ENCODE data around the gene PLPPR3. TPM values are rescaled to one million over a fixed set of nuclear protein-coding genes. Genes with fewer than 3 reads are reported as not detected.

The PLPPR3 gene
- total RNA-seq, 1 experiment from 2014 or later, result 0.11 TPM

GRCh38 chr19:778910-779653 is 42.7 kb downstream of the PLPPR3 start:
- DNase-seq (ENCODE audit: low read depth), result peak; percentile 89

- no peak for DNase-seq (ENCODE audit: low read depth)
Measured at GRCh38 chr19:776549-776948, 45.2 kb downstream of the PLPPR3 start.

- DNase-seq (ENCODE audit: low read depth), result no peak
Measured at GRCh38 chr19:772730-773436, 48.9 kb downstream of the PLPPR3 start.

GRCh38 chr19:772063-772462 is 49.7 kb downstream of the PLPPR3 start:
- no peak for DNase-seq (ENCODE audit: low read depth)

GRCh38 chr19:771332-771785 is 50.4 kb downstream of the PLPPR3 start:
- peak; percentile 75 for DNase-seq (ENCODE audit: low read depth)

- no peak for DNase-seq (ENCODE audit: low read depth)
Measured at GRCh38 chr19:769616-770015, 52.1 kb downstream of the PLPPR3 start.

GRCh38 chr19:768424-768823 is 53.3 kb downstream of the PLPPR3 start:
- DNase-seq (ENCODE audit: low read depth), result peak; percentile 67

- DNase-seq (ENCODE audit: low read depth), result no peak
Measured at GRCh38 chr19:765179-765738, 56.5 kb downstream of the PLPPR3 start.

- no peak for DNase-seq (ENCODE audit: low read depth)
Measured at GRCh38 chr19:764301-764700, 57.5 kb downstream of the PLPPR3 start.

GRCh38 chr19:763869-764268 is 57.9 kb downstream of the PLPPR3 start:
- DNase-seq (ENCODE audit: low read depth), result no peak

- DNase-seq (ENCODE audit: low read depth), result no peak
Measured at GRCh38 chr19:763181-763580, 58.6 kb downstream of the PLPPR3 start.

Other genes with a start within 250 kb of the PLPPR3 start
- gene BSG, start 249.4 kb downstream of the PLPPR3 start, total RNA-seq (2014; rRNA removed; shearing (Covaris generic)), result 501 and 514 TPM in 2 replicates
- 0.09 and 0.97 TPM in 2 replicates for gene HCN2, start 232.1 kb downstream of the PLPPR3 start, total RNA-seq (2014; rRNA removed; shearing (Covaris generic))
- 92.3 and 96.8 TPM in 2 replicates for gene POLRMT, start 188.4 kb downstream of the PLPPR3 start, total RNA-seq (2014; rRNA removed; shearing (Covaris generic))
- gene FGF22, start 182.1 kb downstream of the PLPPR3 start, total RNA-seq (2014; rRNA removed; shearing (Covaris generic)), result not detected in 2 replicates
- 58.2 and 62.7 TPM in 2 replicates for gene RNF126, start 158.7 kb downstream of the PLPPR3 start, total RNA-seq (2014; rRNA removed; shearing (Covaris generic))
- 104 and 119 TPM in 2 replicates for gene FSTL3, start 145.6 kb downstream of the PLPPR3 start, total RNA-seq (2014; rRNA removed; shearing (Covaris generic))
- not detected in 2 replicates for gene PRSS57, start 126.5 kb downstream of the PLPPR3 start, total RNA-seq (2014; rRNA removed; shearing (Covaris generic))
- 1.1 and 7.7 TPM in 2 replicates for gene PALM, start 113.0 kb downstream of the PLPPR3 start, total RNA-seq (2014; rRNA removed; shearing (Covaris generic))
- 1.5 and 2.0 TPM in 2 replicates for gene MISP, start 70.8 kb downstream of the PLPPR3 start, total RNA-seq (2014; rRNA removed; shearing (Covaris generic))
- gene PTBP1, start 24.5 kb downstream of the PLPPR3 start, total RNA-seq (2014; rRNA removed; shearing (Covaris generic)), result 205 and 246 TPM in 2 replicates
- gene AZU1, start 5.9 kb upstream of the PLPPR3 start, total RNA-seq (2014; rRNA removed; shearing (Covaris generic)), result not detected in 2 replicates
- not detected in 2 replicates for gene PRTN3, start 19.0 kb upstream of the PLPPR3 start, total RNA-seq (2014; rRNA removed; shearing (Covaris generic))
- gene ELANE, start 30.3 kb upstream of the PLPPR3 start, total RNA-seq (2014; rRNA removed; shearing (Covaris generic)), result not detected in 2 replicates
- gene CFD, start 37.7 kb upstream of the PLPPR3 start, total RNA-seq (2014; rRNA removed; shearing (Covaris generic)), result 5.7 and 18.2 TPM in 2 replicates
- gene MED16, start 71.2 kb upstream of the PLPPR3 start, total RNA-seq (2014; rRNA removed; shearing (Covaris generic)), result 20.4 and 25.9 TPM in 2 replicates
- gene RNU6-9, start 71.5 kb upstream of the PLPPR3 start, total RNA-seq (2014; rRNA removed; shearing (Covaris generic)), result not detected in 2 replicates
- 35.8 and 40.8 TPM in 2 replicates for gene R3HDM4, start 91.3 kb upstream of the PLPPR3 start, total RNA-seq (2014; rRNA removed; shearing (Covaris generic))
- gene KISS1R, start 95.4 kb upstream of the PLPPR3 start, total RNA-seq (2014; rRNA removed; shearing (Covaris generic)), result not detected in 2 replicates
- gene ARID3A, start 104.1 kb upstream of the PLPPR3 start, total RNA-seq (2014; rRNA removed; shearing (Covaris generic)), result 5.9 and 12.0 TPM in 2 replicates
- gene WDR18, start 162.4 kb upstream of the PLPPR3 start, total RNA-seq (2014; rRNA removed; shearing (Covaris generic)), result 73.1 and 92.5 TPM in 2 replicates
- gene GRIN3B, start 178.5 kb upstream of the PLPPR3 start, total RNA-seq (2014; rRNA removed; shearing (Covaris generic)), result not detected in 2 replicates
- 79.1 and 81.7 TPM in 2 replicates for gene TMEM259, start 199.2 kb upstream of the PLPPR3 start, total RNA-seq (2014; rRNA removed; shearing (Covaris generic))
- not detected in 2 replicates for gene RNU6-2, start 199.6 kb upstream of the PLPPR3 start, total RNA-seq (2014; rRNA removed; shearing (Covaris generic))
- 162 and 166 TPM in 2 replicates for gene CNN2, start 204.7 kb upstream of the PLPPR3 start, total RNA-seq (2014; rRNA removed; shearing (Covaris generic))
- gene ABCA7, start 218.2 kb upstream of the PLPPR3 start, total RNA-seq (2014; rRNA removed; shearing (Covaris generic)), result 0.89 and 0.97 TPM in 2 replicates
- 4.3 and 11.6 TPM in 2 replicates for gene ARHGAP45, start 245.2 kb upstream of the PLPPR3 start, total RNA-seq (2014; rRNA removed; shearing (Covaris generic))

Data from Daoy (cell line).